ENCODE results near the gene NHLH1. TPM values are rescaled to one million over a fixed set of nuclear protein-coding genes. Genes with fewer than 3 reads are reported as not detected.

The NHLH1 gene
- total RNA-seq, 4 donors from 2014 or later = 0.46 TPM; not detected in 3

DNA sequence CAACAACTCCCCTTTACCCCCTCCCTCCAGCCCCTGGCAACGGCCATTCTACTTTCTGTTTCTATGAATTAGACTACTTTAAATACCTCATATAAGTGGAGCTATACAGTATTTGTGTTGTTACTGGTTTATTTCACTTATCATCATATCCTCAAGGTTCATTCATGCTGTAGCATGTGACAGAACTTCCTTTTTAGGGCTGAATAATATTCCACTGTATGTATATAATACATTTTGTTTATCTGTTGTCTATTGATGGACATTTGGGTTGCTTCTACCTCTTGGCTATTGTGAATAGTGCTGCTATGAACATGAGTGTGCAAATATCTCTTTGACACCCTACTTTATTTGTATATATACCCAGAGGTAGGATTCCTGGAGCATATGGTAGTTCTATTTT, 2.2 kb downstream of the NHLH1 start:
- H3K27me3 ChIP-seq = peaks cover 0 to 2% (median 0%) of the 10 kb centered on the region in 3 donors
- no peaks in the 10 kb centered on the region for H3K36me3 ChIP-seq
- in situ Hi-C loops (cut with MboI; ENCODE audit: low sequenced_read_pairs in 4 of 4) (loop anchor here in 2 of 4 donors (25.0 kb wide), 1 partner anchor 282 kb away; the partner anchor contains the start of genes IGSF8 (in 2 of the 2) and KCNJ9 (in 2 of the 2)), intact Hi-C loops (cut with DNase I; ENCODE audit: low total_unique reads) (no loop called here)
- no peaks in the 10 kb centered on the region for H3K4me1 ChIP-seq
- ATAC-seq (no peak), DNase-seq (no peak)
- no peak overlapping the region for H3K4me3 ChIP-seq
- H3K27ac ChIP-seq = no peak overlapping the region
- no peak for TF ChIP-seq POLR2A (IDR thresholded peaks at IDR 0.05)
- TF ChIP-seq CTCF (IDR thresholded peaks at IDR 0.05 in 4 of 5, conservative IDR thresholded peaks at IDR 0.05 in 1 of 5) = no peak
- no peaks in the 10 kb centered on the region for H3K9me3 ChIP-seq

GRCh38 chr1:160370561-160371345, 3.9 kb downstream of the NHLH1 start:
- Histone ChIP-seq H3K27ac (no peak overlapping the region), H3K36me3 (no peaks in the 10 kb centered on the region), H3K27me3 (peaks cover 0 to 2% (median 0%) of the 10 kb centered on the region in 3 donors), H3K4me3 (no peak overlapping the region), H3K9me3 (no peaks in the 10 kb centered on the region), H3K4me1 (no peaks in the 10 kb centered on the region)
- ATAC-seq (no peak), DNase-seq (no peak)
- in situ Hi-C loops (cut with MboI; ENCODE audit: low sequenced_read_pairs in 4 of 4) (loop anchor here in 3 of 4 donors (10.0 to 25.0 kb wide), 2 partner anchors 176 to 283 kb away; partner anchors contain the start of genes IGSF8 (in 2 of the 3), KCNJ9 (in 2 of the 3) and CASQ1 (in 1 of the 3)), intact Hi-C loops (cut with DNase I; ENCODE audit: low total_unique reads) (loop anchor here (5.0 to 10.0 kb wide), 2 partner anchors 78 to 286 kb away; partner anchors contain the start of gene KCNJ9)
- TF ChIP-seq CTCF (IDR thresholded peaks at IDR 0.05 in 4 of 5, conservative IDR thresholded peaks at IDR 0.05 in 1 of 5) = no peak

DNA sequence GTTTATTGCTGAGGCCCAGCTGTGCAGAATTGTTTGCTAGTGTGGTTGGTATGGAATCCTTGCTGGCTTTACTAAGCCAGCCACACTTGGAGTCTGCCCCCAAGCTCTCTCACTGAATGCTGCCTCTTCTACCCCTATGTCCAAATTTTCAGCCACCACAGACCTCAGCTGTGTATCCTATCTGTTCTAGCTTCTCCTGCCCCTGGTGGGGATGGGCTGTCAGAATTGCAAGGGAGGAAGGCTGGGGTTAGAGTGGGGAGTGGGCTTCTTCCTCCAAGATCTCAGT, 4.4 kb downstream of the NHLH1 start:
- in situ Hi-C loops (cut with MboI; ENCODE audit: low sequenced_read_pairs in 4 of 4) = loop anchor here in 3 of 4 donors (10.0 to 25.0 kb wide), 2 partner anchors 176 to 284 kb away; partner anchors contain the start of genes IGSF8 (in 2 of the 3), KCNJ9 (in 2 of the 3) and CASQ1 (in 1 of the 3)

DNA sequence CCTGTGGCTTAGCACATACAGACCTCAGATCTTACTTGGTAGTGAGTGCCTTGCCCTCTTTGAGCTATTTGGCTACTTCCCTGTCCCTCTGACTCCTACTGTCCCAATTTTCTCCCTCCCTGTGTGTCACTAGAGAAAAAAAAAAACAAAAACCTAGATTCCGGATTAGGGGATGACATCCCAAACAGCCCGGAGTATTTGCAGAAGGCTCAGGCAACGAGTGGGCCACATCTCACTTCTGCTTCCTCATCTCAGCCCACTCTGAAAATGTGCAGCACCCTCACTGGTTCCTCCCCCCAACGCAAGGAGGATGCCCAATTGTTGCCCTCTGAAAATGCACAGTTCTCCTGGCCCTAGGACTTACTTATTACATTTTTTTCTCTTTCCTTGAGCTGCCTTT, 4.9 kb downstream of the NHLH1 start:
- Histone ChIP-seq H3K36me3 (no peaks in the 10 kb centered on the region), H3K4me3 (no peak overlapping the region), H3K4me1 (peaks cover 0 to 9% of the 10 kb centered on the region in 2 donors), H3K9me3 (no peaks in the 10 kb centered on the region), H3K27me3 (peaks cover 0 to 2% (median 0%) of the 10 kb centered on the region in 3 donors), H3K27ac (no peak overlapping the region)
- DNase-seq = no peak
- TF ChIP-seq POLR2A (IDR thresholded peaks at IDR 0.05) = no peak
- no peak for TF ChIP-seq CTCF (IDR thresholded peaks at IDR 0.05 in 4 of 5, conservative IDR thresholded peaks at IDR 0.05 in 1 of 5)
- in situ Hi-C loops (cut with MboI; ENCODE audit: low sequenced_read_pairs in 4 of 4) = loop anchor here in 3 of 4 donors (10.0 to 25.0 kb wide), 2 partner anchors 177 to 284 kb away; partner anchors contain the start of genes IGSF8 (in 2 of the 3), KCNJ9 (in 2 of the 3) and CASQ1 (in 1 of the 3)
- intact Hi-C loops (cut with DNase I; ENCODE audit: low total_unique reads) = loop anchor here (5.0 to 10.0 kb wide), 2 partner anchors 79 to 287 kb away; partner anchors contain the start of gene KCNJ9
- no peak for ATAC-seq

More for the DNA sequence above, 4.4 kb downstream of the NHLH1 start:
- no peak for DNase-seq
- intact Hi-C loops (cut with DNase I; ENCODE audit: low total_unique reads) = loop anchor here (5.0 to 10.0 kb wide), 2 partner anchors 79 to 286 kb away; partner anchors contain the start of gene KCNJ9
- peaks cover 0 to 2% (median 0%) of the 10 kb centered on the region in 3 donors for H3K27me3 ChIP-seq
- H3K9me3 ChIP-seq = no peaks in the 10 kb centered on the region
- no peak overlapping the region for H3K4me3 ChIP-seq
- H3K36me3 ChIP-seq = no peaks in the 10 kb centered on the region
- TF ChIP-seq POLR2A (IDR thresholded peaks at IDR 0.05) (no peak), CTCF (IDR thresholded peaks at IDR 0.05 in 4 of 5, conservative IDR thresholded peaks at IDR 0.05 in 1 of 5) (no peak)
- no peak for ATAC-seq
- no peak overlapping the region for H3K27ac ChIP-seq
- H3K4me1 ChIP-seq = peaks cover 0 to 5% of the 10 kb centered on the region in 2 donors
